GM12878 (cell line): Measurements from ENCODE around the gene DCST1. TPM values are rescaled to one million over a fixed set of nuclear protein-coding genes. Genes with fewer than 3 reads are reported as not detected.
A peak's percentile ranks its signal among the peaks of the same experiment; 100 is the strongest.

Source experiments
- ATAC-seq: fragments of 200-7000 bp; cut with Tn5 transposase; 3 replicates; pipeline ENCODE4 v1.9.1; 2020; ENCODE audit warnings: mild to moderate bottlenecking, moderate library complexity
- Bru-seq: library from RNA; stranded (reverse); fragments of 400-500 nt; gene quantifications from one replicate; lab custom pipeline; 2021; lab: Mats Ljungman, UMichigan
- BruChase-seq, 2 experiments: library from RNA; stranded (reverse); fragments of 400-500 nt; gene quantifications; one replicate each; lab custom pipeline; 2021; lab: Mats Ljungman, UMichigan
- BruUV-seq: library from RNA; stranded (reverse); fragments of 400-500 nt; replicated peaks from 2 replicates; lab custom pipeline; 2021; lab: Mats Ljungman, UMichigan
- CTCF ChIA-PET: fragments of 300-600 bp; sonication (Branson Sonifier 250); formaldehyde crosslinking; extraction: SDS; loops from one replicate; lab custom pipeline; 2021; ENCODE audit warnings: inconsistent platforms; lab: Yijun Ruan, JAX
- POLR2A ChIA-PET: fragments of 350-600 bp; formaldehyde crosslinking; extraction: SDS; loops from one replicate; lab custom pipeline; 2021; ENCODE audit warnings: inconsistent platforms; lab: Charles Lee
- RAD21 ChIA-PET: fragments of 300-600 bp; sonication (Branson Sonifier 250); formaldehyde crosslinking; loops from one replicate; lab custom pipeline; 2023; ENCODE audit warnings: antibody characterized with exemption; ENCODE audit not compliant: unreplicated experiment; lab: Charles Lee
- SMC1A ChIA-PET: fragments of 300-600 bp; sonication (Branson Sonifier 250); formaldehyde crosslinking; loops from one replicate; lab custom pipeline; 2023; ENCODE audit not compliant: unreplicated experiment, uncharacterized antibody; lab: Charles Lee
- DNase-seq: peaks from one replicate; pipeline ENCODE4 v3.0.0-alpha.2; 2011; ENCODE audit warnings: low read depth, low spot score
- FAIRE-seq: peaks from 3 replicates; lab custom pipeline; 2011; peaks lifted over from hg19 to GRCh38; lab: Jason Lieb, UNC
- H2AFZ ChIP-seq: 2 replicates; pipeline ENCODE4 v1.6.0; 2011; ENCODE audit warnings: low read depth, low read length, control low read depth; ENCODE audit not compliant: control insufficient read depth
- H3K27ac ChIP-seq: 2 replicates; pipeline ENCODE4 v1.5.1; 2011; ENCODE audit warnings: control low read depth; ENCODE audit not compliant: control insufficient read depth, insufficient read depth
- H3K27me3 ChIP-seq, 2 experiments: replicated peaks in 1 of 2; 2 replicates each; pipeline versions ENCODE4 v1.6.0 to v1.6.1; 2011; ENCODE audit warnings: low read length in 1 of 2; ENCODE audit not compliant: control insufficient read depth in 2 of 2, insufficient read depth in 2 of 2
- H3K36me3 ChIP-seq, 2 experiments: 2 replicates each; pipeline ENCODE4 v1.5.1; 2011; ENCODE audit warnings: low read length in 1 of 2; ENCODE audit not compliant: control insufficient read depth in 2 of 2, insufficient read depth in 2 of 2
- H3K4me1 ChIP-seq: 2 replicates; pipeline ENCODE4 v1.6.1; 2011; ENCODE audit warnings: mild to moderate bottlenecking, low read length, moderate library complexity, mixed read lengths; ENCODE audit not compliant: control insufficient read depth, insufficient read depth
- H3K4me2 ChIP-seq: 2 replicates; pipeline ENCODE4 v1.6.0; 2011; ENCODE audit warnings: control low read depth; ENCODE audit not compliant: control insufficient read depth, insufficient read depth
- H3K4me3 ChIP-seq: fragments of 200-600 bp; sonication (generic); 2 replicates; pipeline ENCODE4 v1.5.1; 2016
- H3K79me2 ChIP-seq: 2 replicates; pipeline ENCODE4 v1.6.0; 2011; ENCODE audit warnings: low read length; ENCODE audit not compliant: control insufficient read depth, insufficient read depth
- H3K9ac ChIP-seq: 2 replicates; pipeline ENCODE4 v1.8.0; 2011; ENCODE audit warnings: low read length, control low read depth, mixed read lengths; ENCODE audit not compliant: control insufficient read depth, insufficient read depth
- H3K9me3 ChIP-seq: replicated peaks from 3 replicates; pipeline ENCODE4 v1.5.1; 2011; ENCODE audit warnings: mild to moderate bottlenecking, low read length; ENCODE audit not compliant: control insufficient read depth, insufficient read depth
- H4K20me1 ChIP-seq: 2 replicates; pipeline ENCODE4 v1.6.0; 2011; ENCODE audit not compliant: control insufficient read depth, insufficient read depth
- EP300 ChIP-seq, 2 experiments: fragments of 150-350 bp in 1 of 2; IDR thresholded peaks; 2 replicates each; pipeline ENCODE4 v1.6.1; 2011 to 2012; ENCODE audit warnings: low read depth in 2 of 2, low read length in 2 of 2, borderline replicate concordance in 1 of 2, improper control_type of control experiment in 1 of 2, inconsistent platforms in 1 of 2; ENCODE audit not compliant: control insufficient read depth in 1 of 2
- ESRRA ChIP-seq: IDR thresholded peaks from 2 replicates; pipeline ENCODE4 v1.6.1; 2012; ENCODE audit warnings: mild to moderate bottlenecking, low read length, improper control_type of control experiment
- HDAC6 ChIP-seq: fragments of 200-600 bp; sonication (generic); IDR thresholded peaks from one replicate; pipeline ENCODE4 v1.8.0; 2017; ENCODE audit warnings: antibody characterized with exemption; ENCODE audit not compliant: unreplicated experiment
- MTA2 ChIP-seq: fragments of 450-650 bp; IDR thresholded peaks from 2 replicates; pipeline ENCODE4 v1.6.1; 2016; ENCODE audit warnings: low read depth, mild to moderate bottlenecking, moderate library complexity
- POLR2AphosphoS2 ChIP-seq: IDR thresholded peaks from 2 replicates; pipeline ENCODE4 v1.6.1; 2011; ENCODE audit warnings: low read depth, mild to moderate bottlenecking, low read length, improper control_type of control experiment, moderate library complexity
- RAD51 ChIP-seq: fragments of 450-650 bp; IDR thresholded peaks from 2 replicates; pipeline ENCODE4 v1.6.1; 2016; ENCODE audit warnings: moderate library complexity, mild to moderate bottlenecking, inconsistent platforms
- WGBS: methylation state at CpG from one replicate; pipeline ENCODE4 v1.1.6; 2016; ENCODE audit warnings: low lambda C conversion rate; ENCODE audit not compliant: insufficient replicate concordance, insufficient coverage; ENCODE audit errors: missing lambda C conversion rate; 5-methylcytosine and 5-hydroxymethylcytosine counted together
- in situ Hi-C: fragments of 300-500 bp; cut with MboI; formaldehyde crosslinking; loops from 9 replicates; pipeline ENCODE4 v1.14.3; 2018; ENCODE audit warnings: mixed read lengths
- intact Hi-C: fragments of 100-400 bp; cut with micrococcal nuclease; formaldehyde crosslinking; loops from one replicate; pipeline ENCODE4 v1.14.2; 2022; ENCODE audit not compliant: unreplicated experiment
- long read RNA-seq, 2 experiments: library from polyadenylated mRNA; unstranded; transcript quantifications; one replicate each; pipeline ENCODE4 v2.0.0, GENCODE V29; 2019 to 2020
- polyA minus RNA-seq, 3 experiments: library from RNA; depleted of rRNA, polyadenylated mRNA; stranded (reverse); fragments of >200 nt; gene quantifications; 2 replicates each; pipeline ENCODE4 v1.2.3, GENCODE V29; 2011
- polyA plus RNA-seq, 11 experiments: library from polyadenylated mRNA; depleted of rRNA in 4 of 11; unstranded in 6 of 11; stranded (reverse) in 5 of 11; fragments of >200 nt; fragmentation: Nextera tagmentation in 4 of 11; fragmentation: Illumina TruSeq in 1 of 11; extraction: Ambion mirVana in 4 of 11; extraction: Trizol in 1 of 11; gene quantifications; 1 replicate in 1 of 11; 2 replicates in 10 of 11; pipeline versions ENCODE4 v1.2.1 to v1.2.3, GENCODE V29; 2011 to 2016; ENCODE audit warnings: inconsistent platforms in 2 of 11, missing spikeins in 2 of 11, low read depth in 1 of 11
- total RNA-seq, 4 experiments: library from RNA; depleted of rRNA in 3 of 4; stranded (reverse); fragments of >200 nt in 3 of 4; fragmentation: Illumina TruSeq in 1 of 4; extraction: Trizol in 1 of 4; gene quantifications; 2 replicates each; pipeline versions ENCODE4 v1.2.1 to v1.2.3, GENCODE V29; 2013 to 2021
- TF ChIP-seq, protein P1 (sequence below): fragments of 150-350 bp; IDR thresholded peaks from 2 replicates; pipeline ENCODE4 v1.6.1; 2016; ENCODE audit warnings: low read depth, low read length
- TF ChIP-seq, protein P2 (sequence below): fragments of 450-650 bp; IDR thresholded peaks from 2 replicates; pipeline ENCODE4 v1.6.1; 2017; ENCODE audit warnings: mild to moderate bottlenecking, low read depth, inconsistent platforms; ENCODE audit not compliant: poor library complexity, severe bottlenecking
- TF ChIP-seq, protein P3 (sequence below): fragments of 450-650 bp; IDR thresholded peaks from 2 replicates; pipeline ENCODE4 v1.6.1; 2017; ENCODE audit warnings: low read depth, mild to moderate bottlenecking, moderate library complexity

DCST1 gene, protein sequence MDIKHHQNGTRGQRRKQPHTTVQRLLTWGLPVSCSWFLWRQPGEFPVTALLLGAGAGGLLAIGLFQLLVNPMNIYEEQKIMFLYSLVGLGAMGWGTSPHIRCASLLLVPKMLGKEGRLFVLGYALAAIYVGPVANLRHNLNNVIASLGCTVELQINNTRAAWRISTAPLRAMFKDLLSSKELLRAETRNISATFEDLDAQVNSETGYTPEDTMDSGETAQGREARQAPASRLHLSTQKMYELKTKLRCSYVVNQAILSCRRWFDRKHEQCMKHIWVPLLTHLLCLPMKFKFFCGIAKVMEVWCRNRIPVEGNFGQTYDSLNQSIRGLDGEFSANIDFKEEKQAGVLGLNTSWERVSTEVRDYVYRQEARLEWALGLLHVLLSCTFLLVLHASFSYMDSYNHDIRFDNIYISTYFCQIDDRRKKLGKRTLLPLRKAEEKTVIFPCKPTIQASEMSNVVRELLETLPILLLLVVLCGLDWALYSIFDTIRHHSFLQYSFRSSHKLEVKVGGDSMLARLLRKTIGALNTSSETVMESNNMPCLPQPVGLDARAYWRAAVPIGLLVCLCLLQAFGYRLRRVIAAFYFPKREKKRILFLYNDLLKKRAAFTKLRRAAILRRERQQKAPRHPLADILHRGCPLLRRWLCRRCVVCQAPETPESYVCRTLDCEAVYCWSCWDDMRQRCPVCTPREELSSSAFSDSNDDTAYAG
- not detected in 2 replicates for total RNA-seq (2013; cell fraction: nucleolus; rRNA removed)
- not detected in 2 replicates for total RNA-seq (2014; rRNA removed)
- not detected in 2 replicates for total RNA-seq (2014; rRNA removed; fragmentation: Illumina TruSeq; extraction: Trizol)
- total RNA-seq (2021), result not detected in 2 replicates
- polyA plus RNA-seq (2011; ENCODE audit: low read depth), result not detected
- not detected in 2 replicates for polyA plus RNA-seq (2011; rRNA removed)
- not detected in 2 replicates for polyA plus RNA-seq (2011; cell fraction: cytosol; rRNA removed)
- 0.24 TPM in 1 of 2 replicates, not detected in the other for polyA plus RNA-seq (2011; cell fraction: nucleus; rRNA removed)
- not detected in 2 replicates for polyA plus RNA-seq (2012)
- not detected in 2 replicates for polyA plus RNA-seq (2014; fragmentation: Illumina TruSeq; extraction: Trizol)
- polyA plus RNA-seq (2014; fragmentation: Nextera tagmentation; extraction: Ambion mirVana), result not detected
- polyA plus RNA-seq (2014; rRNA removed), result not detected in 2 replicates
- not detected for polyA plus RNA-seq (2016; fragmentation: Nextera tagmentation; extraction: Ambion mirVana)
- not detected in 2 replicates for polyA minus RNA-seq (2011; rRNA and poly(A)+ RNA removed)
- polyA minus RNA-seq (2011; cell fraction: cytosol; rRNA and poly(A)+ RNA removed), result not detected in 2 replicates
- polyA minus RNA-seq (2011; cell fraction: nucleus; rRNA and poly(A)+ RNA removed), result not detected in 2 replicates
- Bru-seq, nascent RNA, result percentile 5 among the genes with signal in this experiment
- not detected for BruChase-seq, experiment 1, labeled RNA remaining after a 6-hour chase
- BruChase-seq, experiment 2, labeled RNA remaining after a 2-hour chase, result percentile 8 among the genes with signal in this experiment
- long read RNA-seq, experiment 1, result 0 reads
- long read RNA-seq, experiment 2, result 0 reads

DNA sequence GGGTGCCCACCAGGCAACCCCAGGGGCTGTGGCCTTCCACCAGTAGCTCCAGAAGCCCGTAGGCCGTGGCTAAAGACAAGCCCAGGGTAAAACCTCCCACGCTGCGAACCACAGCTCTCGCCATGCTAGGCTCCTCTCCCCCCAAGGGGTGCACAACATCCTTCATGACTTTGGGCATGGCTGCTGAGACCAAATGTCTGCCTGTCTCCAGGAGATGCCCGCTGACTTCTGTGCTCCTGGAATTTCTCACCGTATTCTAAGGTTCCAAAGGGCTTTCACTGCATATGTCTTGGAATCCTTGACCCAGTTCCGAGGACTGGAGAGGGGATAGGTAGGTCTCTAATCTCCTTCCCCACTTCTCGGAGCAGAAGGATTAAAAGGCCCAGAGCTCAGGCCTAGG is at the start of gene DCST1, which contains the start of gene DCST2:
Gene DCST1 (plus strand): TSS at position 301 of the 400 bp plus-strand sequence. CDS start 213 bp downstream, outside the sequence.
Gene DCST2 (minus strand): TSS at position 258 of the 400 bp plus-strand sequence. CDS start 80 bp downstream, at position 178.
- no peak within 1 kb of the TSS for H3K4me3 ChIP-seq
- H4K20me1 ChIP-seq, result no peaks in the 10 kb centered on the region
- ATAC-seq (no peak), DNase-seq (no peak), FAIRE-seq (no peak)
- ChIA-PET SMC1A (no interaction called here), CTCF (no interaction called here), RAD21 (no interaction called here), POLR2A (interaction anchor here (1.3 kb wide), 1 partner anchor 50 kb away, joined by 4 read pairs; the partner anchor contains the start of gene FLAD1)
- no peaks in the 10 kb centered on the region for H3K9me3 ChIP-seq
- H3K79me2 ChIP-seq, result no peaks in the 10 kb centered on the region
- TF ChIP-seq, protein P1, sequence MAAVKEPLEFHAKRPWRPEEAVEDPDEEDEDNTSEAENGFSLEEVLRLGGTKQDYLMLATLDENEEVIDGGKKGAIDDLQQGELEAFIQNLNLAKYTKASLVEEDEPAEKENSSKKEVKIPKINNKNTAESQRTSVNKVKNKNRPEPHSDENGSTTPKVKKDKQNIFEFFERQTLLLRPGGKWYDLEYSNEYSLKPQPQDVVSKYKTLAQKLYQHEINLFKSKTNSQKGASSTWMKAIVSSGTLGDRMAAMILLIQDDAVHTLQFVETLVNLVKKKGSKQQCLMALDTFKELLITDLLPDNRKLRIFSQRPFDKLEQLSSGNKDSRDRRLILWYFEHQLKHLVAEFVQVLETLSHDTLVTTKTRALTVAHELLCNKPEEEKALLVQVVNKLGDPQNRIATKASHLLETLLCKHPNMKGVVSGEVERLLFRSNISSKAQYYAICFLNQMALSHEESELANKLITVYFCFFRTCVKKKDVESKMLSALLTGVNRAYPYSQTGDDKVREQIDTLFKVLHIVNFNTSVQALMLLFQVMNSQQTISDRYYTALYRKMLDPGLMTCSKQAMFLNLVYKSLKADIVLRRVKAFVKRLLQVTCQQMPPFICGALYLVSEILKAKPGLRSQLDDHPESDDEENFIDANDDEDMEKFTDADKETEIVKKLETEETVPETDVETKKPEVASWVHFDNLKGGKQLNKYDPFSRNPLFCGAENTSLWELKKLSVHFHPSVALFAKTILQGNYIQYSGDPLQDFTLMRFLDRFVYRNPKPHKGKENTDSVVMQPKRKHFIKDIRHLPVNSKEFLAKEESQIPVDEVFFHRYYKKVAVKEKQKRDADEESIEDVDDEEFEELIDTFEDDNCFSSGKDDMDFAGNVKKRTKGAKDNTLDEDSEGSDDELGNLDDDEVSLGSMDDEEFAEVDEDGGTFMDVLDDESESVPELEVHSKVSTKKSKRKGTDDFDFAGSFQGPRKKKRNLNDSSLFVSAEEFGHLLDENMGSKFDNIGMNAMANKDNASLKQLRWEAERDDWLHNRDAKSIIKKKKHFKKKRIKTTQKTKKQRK, result no peak
- TF ChIP-seq ESRRA, result no peak
- TF ChIP-seq, protein P2, sequence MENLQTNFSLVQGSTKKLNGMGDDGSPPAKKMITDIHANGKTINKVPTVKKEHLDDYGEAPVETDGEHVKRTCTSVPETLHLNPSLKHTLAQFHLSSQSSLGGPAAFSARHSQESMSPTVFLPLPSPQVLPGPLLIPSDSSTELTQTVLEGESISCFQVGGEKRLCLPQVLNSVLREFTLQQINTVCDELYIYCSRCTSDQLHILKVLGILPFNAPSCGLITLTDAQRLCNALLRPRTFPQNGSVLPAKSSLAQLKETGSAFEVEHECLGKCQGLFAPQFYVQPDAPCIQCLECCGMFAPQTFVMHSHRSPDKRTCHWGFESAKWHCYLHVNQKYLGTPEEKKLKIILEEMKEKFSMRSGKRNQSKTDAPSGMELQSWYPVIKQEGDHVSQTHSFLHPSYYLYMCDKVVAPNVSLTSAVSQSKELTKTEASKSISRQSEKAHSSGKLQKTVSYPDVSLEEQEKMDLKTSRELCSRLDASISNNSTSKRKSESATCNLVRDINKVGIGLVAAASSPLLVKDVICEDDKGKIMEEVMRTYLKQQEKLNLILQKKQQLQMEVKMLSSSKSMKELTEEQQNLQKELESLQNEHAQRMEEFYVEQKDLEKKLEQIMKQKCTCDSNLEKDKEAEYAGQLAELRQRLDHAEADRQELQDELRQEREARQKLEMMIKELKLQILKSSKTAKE, result no peak
- TF ChIP-seq POLR2AphosphoS2, result no peak
- TF ChIP-seq, protein P3, sequence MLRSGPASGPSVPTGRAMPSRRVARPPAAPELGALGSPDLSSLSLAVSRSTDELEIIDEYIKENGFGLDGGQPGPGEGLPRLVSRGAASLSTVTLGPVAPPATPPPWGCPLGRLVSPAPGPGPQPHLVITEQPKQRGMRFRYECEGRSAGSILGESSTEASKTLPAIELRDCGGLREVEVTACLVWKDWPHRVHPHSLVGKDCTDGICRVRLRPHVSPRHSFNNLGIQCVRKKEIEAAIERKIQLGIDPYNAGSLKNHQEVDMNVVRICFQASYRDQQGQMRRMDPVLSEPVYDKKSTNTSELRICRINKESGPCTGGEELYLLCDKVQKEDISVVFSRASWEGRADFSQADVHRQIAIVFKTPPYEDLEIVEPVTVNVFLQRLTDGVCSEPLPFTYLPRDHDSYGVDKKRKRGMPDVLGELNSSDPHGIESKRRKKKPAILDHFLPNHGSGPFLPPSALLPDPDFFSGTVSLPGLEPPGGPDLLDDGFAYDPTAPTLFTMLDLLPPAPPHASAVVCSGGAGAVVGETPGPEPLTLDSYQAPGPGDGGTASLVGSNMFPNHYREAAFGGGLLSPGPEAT, result no peak
- TF ChIP-seq EP300 (IDR thresholded peaks at IDR 0.05; ENCODE audit: borderline replicate concordance in 1 of 2, control insufficient read depth in 1 of 2, low read depth in 2 of 2, low read length in 2 of 2), result no peak
- no peak for TF ChIP-seq RAD51
- no peak for TF ChIP-seq MTA2
- no peak for TF ChIP-seq HDAC6
- H3K36me3 ChIP-seq, result no peaks in the 10 kb centered on the region
- no peak within 1 kb of the TSS for H3K4me2 ChIP-seq
- peaks cover 2 to 5% of the 10 kb centered on the region in 2 experiments; a peak in 1 of 4 replicates for H3K27me3 ChIP-seq
- in situ Hi-C loops (no loop called here), intact Hi-C loops (no loop called here)
- no peak within 1 kb of the TSS for H2AFZ ChIP-seq
- WGBS, result 69% methylated on average over 9 of the region's 9 CpGs
- no TSS peak for BruUV-seq
- no peak within 1 kb of the TSS for H3K27ac ChIP-seq
- no peaks in the 10 kb centered on the region for H3K4me1 ChIP-seq
- no peak within 1 kb of the TSS for H3K9ac ChIP-seq
